Measurements from ENCODE around the gene IL18BP. TPM values are rescaled to one million over a fixed set of nuclear protein-coding genes. Genes with fewer than 3 reads are reported as not detected.

IL18BP gene
- total RNA-seq = 3.7 TPM
- long read RNA-seq, partial matches to known transcripts = 0 of 5 reads
- long read RNA-seq, other reads (novel, unspliced or antisense) = 1 of 5 reads

GRCh38 chr11:71998649-71999310 is at the start of gene IL18BP:
Gene IL18BP, plus strand, starts transcription at chr11:71998909. Its CDS starts 1,076 bp downstream, at chr11:71999985.
- ATAC-seq (ENCODE audit: poor library complexity) = peak; percentile 10
- peak; percentile 56 for DNase-seq
- intact Hi-C loops (cut with DNase I) = no loop called here

GRCh38 chr11:71949034-71949433 is 49.7 kb upstream of the IL18BP start:
- DNase-seq (no peak), ATAC-seq (ENCODE audit: poor library complexity) (no peak)
- intact Hi-C loops (cut with DNase I) = no loop called here

GRCh38 chr11:71951741-71952310 is 46.9 kb upstream of the IL18BP start:
- no peak for ATAC-seq (ENCODE audit: poor library complexity)
- intact Hi-C loops (cut with DNase I) = no loop called here
- DNase-seq = no peak

GRCh38 chr11:71955898-71956456 is 42.7 kb upstream of the IL18BP start:
- DNase-seq (no peak), ATAC-seq (ENCODE audit: poor library complexity) (no peak)
- intact Hi-C loops (cut with DNase I) = no loop called here

GRCh38 chr11:71962428-71963038 is 36.2 kb upstream of the IL18BP start:
- intact Hi-C loops (cut with DNase I) = no loop called here
- ATAC-seq (ENCODE audit: poor library complexity) = no peak

GRCh38 chr11:71963468-71963867 is 35.2 kb upstream of the IL18BP start:
- DNase-seq (no peak), ATAC-seq (ENCODE audit: poor library complexity) (no peak)
- intact Hi-C loops (cut with DNase I) = no loop called here

More at GRCh38 chr11:71962428-71963038, 36.2 kb upstream of the IL18BP start:
- no peak for DNase-seq

GRCh38 chr11:71964641-71965040 is 34.1 kb upstream of the IL18BP start:
- ATAC-seq (ENCODE audit: poor library complexity) (no peak), DNase-seq (no peak)
- intact Hi-C loops (cut with DNase I) = no loop called here

GRCh38 chr11:71971680-71972079 is 27.0 kb upstream of the IL18BP start:
- intact Hi-C loops (cut with DNase I) = no loop called here
- ATAC-seq (ENCODE audit: poor library complexity) (no peak), DNase-seq (no peak)

- DNase-seq (no peak), ATAC-seq (ENCODE audit: poor library complexity) (no peak)
- intact Hi-C loops (cut with DNase I) = loop anchor here (5.0 kb wide), 2 partner anchors 116 to 171 kb away; no protein-coding TSS in a partner anchor
Observed at GRCh38 chr11:71976551-71976950, 22.2 kb upstream of the IL18BP start.

GRCh38 chr11:71977090-71977489 is 21.6 kb upstream of the IL18BP start:
- intact Hi-C loops (cut with DNase I) = loop anchor here (5.0 kb wide), 2 partner anchors 115 to 170 kb away; no protein-coding TSS in a partner anchor
- no peak for ATAC-seq (ENCODE audit: poor library complexity)
- no peak for DNase-seq

GRCh38 chr11:71977743-71978418 is 20.8 kb upstream of the IL18BP start:
- peak; percentile 85 for ATAC-seq (ENCODE audit: poor library complexity)
- intact Hi-C loops (cut with DNase I) = loop anchor here (5.0 kb wide), 2 partner anchors 114 to 169 kb away; no protein-coding TSS in a partner anchor
- no peak for DNase-seq

GRCh38 chr11:71979094-71979493 is 19.6 kb upstream of the IL18BP start:
- DNase-seq (no peak), ATAC-seq (ENCODE audit: poor library complexity) (no peak)
- intact Hi-C loops (cut with DNase I) = loop anchor here (5.0 kb wide), 2 partner anchors 113 to 168 kb away; no protein-coding TSS in a partner anchor

- ATAC-seq (ENCODE audit: poor library complexity) (no peak), DNase-seq (no peak)
- intact Hi-C loops (cut with DNase I) = loop anchor here (5.0 kb wide), 2 partner anchors 113 to 168 kb away; no protein-coding TSS in a partner anchor
Observed at GRCh38 chr11:71979602-71980001, 19.1 kb upstream of the IL18BP start.

GRCh38 chr11:71986131-71986530 is 12.6 kb upstream of the IL18BP start:
- intact Hi-C loops (cut with DNase I) = no loop called here
- ATAC-seq (ENCODE audit: poor library complexity) (no peak), DNase-seq (no peak)

- intact Hi-C loops (cut with DNase I) = no loop called here
- no peak for DNase-seq
- ATAC-seq (ENCODE audit: poor library complexity) = no peak
Observed at GRCh38 chr11:71987521-71987920, 11.2 kb upstream of the IL18BP start.

GRCh38 chr11:71988050-71988449 is 10.7 kb upstream of the IL18BP start:
- intact Hi-C loops (cut with DNase I) = no loop called here
- ATAC-seq (ENCODE audit: poor library complexity) = no peak
- DNase-seq = no peak

GRCh38 chr11:71990701-71991100 is 8.0 kb upstream of the IL18BP start:
- ATAC-seq (ENCODE audit: poor library complexity) (no peak), DNase-seq (no peak)
- intact Hi-C loops (cut with DNase I) = no loop called here

GRCh38 chr11:71991494-71991893 is 7.2 kb upstream of the IL18BP start:
- ATAC-seq (ENCODE audit: poor library complexity) (peak; percentile 22), DNase-seq (no peak)
- intact Hi-C loops (cut with DNase I) = no loop called here
